Spleen (tissue), 11 donors: ENCODE data around the gene C1orf35. TPM values are rescaled to one million over a fixed set of nuclear protein-coding genes. Genes with fewer than 3 reads are reported as not detected.
A peak's percentile ranks its signal among the peaks of the same experiment; 100 is the strongest.

Source experiments
- DNase-seq: peaks from one replicate; pipeline ENCODE4 v3.0.0-alpha.2; 2020
- H3K27ac ChIP-seq, 8 donors: fragments of 200-600 bp; sonication (generic) in 7 of 8; 1 replicate in 4 of 8; 2 replicates in 4 of 8; pipeline versions ENCODE4 v1.5.0 to v1.8.0; 2016 to 2021; ENCODE audit warnings: inconsistent platforms in 4 of 8, mild to moderate bottlenecking in 4 of 8, moderate library complexity in 1 of 8
- H3K27me3 ChIP-seq, 7 donors: fragments of 200-600 bp; sonication (generic) in 6 of 7; replicated peaks in 1 of 7; 1 replicate in 4 of 7; 2 replicates in 3 of 7; pipeline versions ENCODE4 v1.5.0 to v1.8.0; 2016 to 2021; ENCODE audit warnings: inconsistent platforms in 3 of 7, mild to moderate bottlenecking in 1 of 7
- H3K36me3 ChIP-seq, 6 donors: fragments of 200-600 bp; sonication (generic) in 5 of 6; 1 replicate in 4 of 6; 2 replicates in 2 of 6; pipeline versions ENCODE4 v1.5.0 to v1.8.0; 2016 to 2021; ENCODE audit warnings: inconsistent platforms in 2 of 6
- H3K4me1 ChIP-seq, 6 donors: fragments of 200-600 bp; sonication (generic) in 5 of 6; 1 replicate in 3 of 6; 2 replicates in 3 of 6; pipeline versions ENCODE4 v1.5.0 to v1.8.0; 2016 to 2021; ENCODE audit warnings: inconsistent platforms in 3 of 6
- H3K4me3 ChIP-seq, 8 donors: fragments of 200-600 bp; sonication (generic) in 7 of 8; 1 replicate in 4 of 8; 2 replicates in 4 of 8; pipeline versions ENCODE4 v1.5.0 to v1.8.0; 2016 to 2021; ENCODE audit warnings: inconsistent platforms in 4 of 8, mild to moderate bottlenecking in 4 of 8, moderate library complexity in 2 of 8
- H3K9me3 ChIP-seq, 8 donors: fragments of 200-600 bp; sonication (generic) in 7 of 8; 1 replicate in 4 of 8; 2 replicates in 4 of 8; pipeline versions ENCODE4 v1.5.0 to v1.8.0; 2016 to 2021; ENCODE audit warnings: inconsistent platforms in 4 of 8
- POLR2A ChIP-seq, 3 donors: fragments of 450-650 bp; IDR thresholded peaks; one replicate each; pipeline ENCODE4 v1.5.1; 2017; ENCODE audit warnings: antibody characterized with exemption in 3 of 3, mild to moderate bottlenecking in 1 of 3
- POLR2AphosphoS5 ChIP-seq, 3 donors: sonication (generic); formaldehyde crosslinking; IDR thresholded peaks; one replicate each; pipeline ENCODE4 v1.5.1; 2017; ENCODE audit warnings: antibody characterized with exemption in 3 of 3
- WGBS, 5 donors: extraction: QIAGEN DNeasy Blood & Tissue Kit in 3 of 5; methylation state at CpG; one replicate each; pipeline versions ENCODE4 v1.1.5 to v1.1.7; 2013 to 2018; 5-methylcytosine and 5-hydroxymethylcytosine counted together
- intact Hi-C: fragments of 100-400 bp; cut with DNase I; formaldehyde crosslinking; loops from one replicate; pipeline ENCODE4 v1.15.0; 2023; ENCODE audit warnings: low total_unique reads
- polyA plus RNA-seq, 3 donors: library from polyadenylated mRNA; stranded (reverse); fragments of 200-250 nt; gene quantifications; one replicate each; pipeline ENCODE4 v1.2.1, GENCODE V29; 2013
- total RNA-seq, 7 donors: library from RNA; depleted of rRNA in 3 of 7; stranded (reverse); fragments of >200 nt in 3 of 7; fragmentation: NEBNext Ultra II Directional in 4 of 7; extraction: Animal tissue kit (Norgen Biotek cat#: 25700) in 4 of 7; gene quantifications; one replicate each; pipeline versions ENCODE4 v1.1.0 to v1.2.1, GENCODE V29; 2016 to 2021
- TF ChIP-seq, protein P1 (sequence below), 11 experiments: fragments of 200-600 bp in 7 of 11; fragments of 450-650 bp in 4 of 11; sonication (generic) in 4 of 11; IDR thresholded peaks in 8 of 11; conservative IDR thresholded peaks in 3 of 11; 1 replicate in 7 of 11; 2 replicates in 4 of 11; pipeline versions ENCODE4 v1.4.0 to v1.8.0; 2016 to 2021; ENCODE audit warnings: antibody characterized with exemption in 11 of 11, inconsistent platforms in 4 of 11, mild to moderate bottlenecking in 1 of 11
- donor health status: healthy with polysubstance abuse.
- donor health status: DM: no; HTN: no; CAD: no; lungs with moderate emphysema.
- donor health status: DM: no; HTN: no; CAD: no.
- donor health status: Bipolar disorder and iron deficiency.
- donor health status: healthy.
- donor health status: DM: no; HTN: no; CAD: no.
- donor health status: DM: yes; HTN: yes; CAD: no.

C1orf35 gene
- total and polyA plus RNA-seq, 10 donors: 7.3 to 23.4 (median 12.5) TPM

- H3K36me3 ChIP-seq: peaks cover 0 to 77% (median 46%) of the 10 kb centered on the region in 6 donors
- intact Hi-C loops: no loop called here
- no peak overlapping the region for H3K4me3 ChIP-seq
- WGBS, 5 donors: 89 to 94% (median 92%) methylated on average over 15 to 20 of the region's 20 CpGs
- DNase-seq: no peak
- H3K4me1 ChIP-seq: peaks cover 35 to 97% (median 68%) of the 10 kb centered on the region in 6 donors
- H3K27me3 ChIP-seq: no peaks in the 10 kb centered on the region
- H3K9me3 ChIP-seq: no peaks in the 10 kb centered on the region
- H3K27ac ChIP-seq: peak overlapping the region in 3 of 8 donors; percentile 78 to 81 (median 78)
- TF ChIP-seq POLR2AphosphoS5 (IDR thresholded peaks at IDR 0.05): peak in 1 of 3 donors; percentile 33
- TF ChIP-seq, protein P1, sequence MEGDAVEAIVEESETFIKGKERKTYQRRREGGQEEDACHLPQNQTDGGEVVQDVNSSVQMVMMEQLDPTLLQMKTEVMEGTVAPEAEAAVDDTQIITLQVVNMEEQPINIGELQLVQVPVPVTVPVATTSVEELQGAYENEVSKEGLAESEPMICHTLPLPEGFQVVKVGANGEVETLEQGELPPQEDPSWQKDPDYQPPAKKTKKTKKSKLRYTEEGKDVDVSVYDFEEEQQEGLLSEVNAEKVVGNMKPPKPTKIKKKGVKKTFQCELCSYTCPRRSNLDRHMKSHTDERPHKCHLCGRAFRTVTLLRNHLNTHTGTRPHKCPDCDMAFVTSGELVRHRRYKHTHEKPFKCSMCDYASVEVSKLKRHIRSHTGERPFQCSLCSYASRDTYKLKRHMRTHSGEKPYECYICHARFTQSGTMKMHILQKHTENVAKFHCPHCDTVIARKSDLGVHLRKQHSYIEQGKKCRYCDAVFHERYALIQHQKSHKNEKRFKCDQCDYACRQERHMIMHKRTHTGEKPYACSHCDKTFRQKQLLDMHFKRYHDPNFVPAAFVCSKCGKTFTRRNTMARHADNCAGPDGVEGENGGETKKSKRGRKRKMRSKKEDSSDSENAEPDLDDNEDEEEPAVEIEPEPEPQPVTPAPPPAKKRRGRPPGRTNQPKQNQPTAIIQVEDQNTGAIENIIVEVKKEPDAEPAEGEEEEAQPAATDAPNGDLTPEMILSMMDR (IDR thresholded peaks at IDR 0.05 in 8 of 11, conservative IDR thresholded peaks at IDR 0.05 in 3 of 11): no peak
- no peak for TF ChIP-seq POLR2A (IDR thresholded peaks at IDR 0.05)
Observed at GRCh38 chr1:228147151-228147693, 44.1 kb upstream of the C1orf35 start.

- Histone ChIP-seq H3K36me3 (peaks cover 0 to 84% (median 46%) of the 10 kb centered on the region in 6 donors), H3K27me3 (no peaks in the 10 kb centered on the region), H3K9me3 (no peaks in the 10 kb centered on the region), H3K4me3 (no peak overlapping the region), H3K27ac (no peak overlapping the region), H3K4me1 (peaks cover 38 to 99% (median 73%) of the 10 kb centered on the region in 6 donors)
- no peak for TF ChIP-seq POLR2A (IDR thresholded peaks at IDR 0.05)
- TF ChIP-seq POLR2AphosphoS5 (IDR thresholded peaks at IDR 0.05): no peak
- TF ChIP-seq, protein P1 (IDR thresholded peaks at IDR 0.05 in 8 of 11, conservative IDR thresholded peaks at IDR 0.05 in 3 of 11): no peak
- intact Hi-C loops: no loop called here
- WGBS, 5 donors: 84 to 93% (median 92%) methylated on average over 10 to 18 of the region's 18 CpGs
- DNase-seq: no peak
Observed at GRCh38 chr1:228146417-228147150, 43.5 kb upstream of the C1orf35 start.

- DNase-seq: no peak
- Histone ChIP-seq H3K9me3 (no peaks in the 10 kb centered on the region), H3K36me3 (peaks cover 0 to 85% (median 46%) of the 10 kb centered on the region in 6 donors), H3K4me1 (peaks cover 43 to 100% (median 77%) of the 10 kb centered on the region in 6 donors), H3K27me3 (no peaks in the 10 kb centered on the region), H3K4me3 (no peak overlapping the region), H3K27ac (no peak overlapping the region)
- 88 to 95% (median 91%) methylated on average over 28 to 31 of the region's 31 CpGs for WGBS, 5 donors
- TF ChIP-seq POLR2AphosphoS5 (IDR thresholded peaks at IDR 0.05) (peak in 1 of 3 donors; percentile 29), POLR2A (IDR thresholded peaks at IDR 0.05) (no peak)
- TF ChIP-seq, protein P1 (IDR thresholded peaks at IDR 0.05 in 8 of 11, conservative IDR thresholded peaks at IDR 0.05 in 3 of 11): no peak
- intact Hi-C loops: no loop called here
Observed at GRCh38 chr1:228145463-228146416, 42.6 kb upstream of the C1orf35 start.
